Stimulated activated CD4-positive, alpha-beta T cell treated with anti-CD3 and anti-CD28 coated beads, Interleukin-1b, Interleukin-23, amount 100 ng/mL, for 4 hours (primary cell): ENCODE results near the gene MEAK7.
A peak's percentile ranks its signal among the peaks of the same experiment; 100 is the strongest.
"Not testable (repeated sequence)": the region's sequence is repeated elsewhere in the genome, so short reads cannot be mapped to it uniquely, and the experiment has no call there.

Experiments
- DNase-seq, 2 donors: peaks; one replicate each; pipeline ENCODE4 v3.0.0-alpha.2; 2020; ENCODE audit warnings: low read depth in 2 of 2

Gene MEAK7

DNA sequence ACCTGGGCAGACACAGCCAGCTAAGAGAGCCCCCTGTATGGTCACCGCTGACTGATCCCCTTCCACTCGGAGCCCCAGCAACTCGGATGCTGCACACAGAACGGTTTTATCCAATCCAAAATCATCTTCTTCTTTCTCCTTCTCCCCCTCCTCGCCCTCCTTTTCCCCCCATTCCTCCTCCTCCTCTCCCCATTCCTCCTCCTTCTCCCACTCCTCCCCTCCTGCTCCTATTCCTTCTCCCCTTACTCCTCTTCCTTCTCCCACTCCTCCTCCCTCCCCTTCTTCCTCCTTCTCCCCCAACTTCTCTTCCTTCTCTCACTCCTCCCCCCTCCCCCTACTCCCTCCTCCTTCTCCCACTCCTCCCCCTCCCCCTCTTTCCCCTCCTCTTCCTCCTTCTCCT lies 30.4 kb upstream of the MEAK7 start:
- DNase-seq = no peak

GRCh38 chr16:84532855-84533486 lies 28.5 kb upstream of the MEAK7 start:
- DNase-seq = no peak

DNA sequence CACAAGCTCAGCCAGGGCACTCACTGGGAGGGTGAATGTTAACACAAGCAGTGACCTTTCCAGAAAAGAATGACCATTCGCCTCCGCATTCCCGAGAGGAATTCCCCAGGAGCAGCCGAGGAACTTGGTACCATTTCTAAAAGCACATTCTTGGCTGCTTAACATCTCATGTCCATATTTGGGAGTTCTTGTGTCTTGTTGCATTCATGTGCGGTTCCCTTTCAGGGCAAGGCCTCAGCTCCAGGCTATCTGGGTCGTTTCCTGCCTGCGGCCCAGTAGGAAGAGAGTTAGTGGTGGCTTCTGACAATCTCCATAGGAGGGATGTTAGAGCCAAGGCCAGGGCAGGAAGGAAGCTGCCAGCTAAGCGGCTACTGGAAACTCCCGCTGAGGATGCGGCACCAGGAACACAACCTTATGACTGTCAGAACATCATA lies 27.8 kb upstream of the MEAK7 start:
- DNase-seq = no peak

- DNase-seq = no peak
Observed at GRCh38 chr16:84531671-84532111, 27.2 kb upstream of the MEAK7 start.

GRCh38 chr16:84530590-84530989 lies 26.1 kb upstream of the MEAK7 start:
- DNase-seq = no peak

DNA sequence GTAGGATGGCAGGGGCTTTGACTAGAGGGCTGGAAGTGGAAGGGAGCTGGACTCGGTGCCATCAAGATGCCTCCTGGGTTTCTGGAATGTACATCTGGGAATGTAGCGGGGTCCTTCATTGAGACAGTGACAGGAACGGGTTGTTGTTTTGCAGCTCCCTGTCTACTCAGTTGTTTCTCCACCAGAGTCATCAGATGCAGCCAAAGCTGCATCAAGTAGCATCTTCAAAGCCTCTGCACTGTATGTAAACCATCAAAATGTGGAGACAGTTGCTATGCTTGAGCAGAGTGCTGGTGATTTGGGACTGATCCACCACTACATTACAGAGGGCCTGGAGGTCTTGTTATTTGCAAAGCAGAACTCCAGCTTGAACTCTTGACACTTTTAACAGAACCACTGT lies 25.1 kb upstream of the MEAK7 start:
- no peak for DNase-seq

DNA sequence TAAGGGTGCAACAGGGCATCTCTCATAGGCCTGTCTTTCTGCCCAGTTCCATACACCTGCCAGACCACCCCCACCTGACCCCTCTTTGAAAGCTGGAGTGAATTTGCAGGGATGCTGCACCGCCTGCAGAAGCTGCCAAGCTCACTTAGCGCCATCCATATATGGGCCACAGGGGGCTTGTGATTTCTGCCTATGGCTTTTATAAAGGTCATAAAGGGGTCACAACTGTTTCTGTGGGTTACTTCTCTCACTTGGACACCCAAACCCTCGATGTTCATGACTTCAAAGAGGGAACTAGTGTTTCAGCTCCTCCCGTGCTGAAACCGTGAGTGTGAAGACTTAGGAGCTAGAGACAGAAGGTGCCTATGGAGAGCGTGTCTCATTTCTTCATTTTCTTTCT lies 23.9 kb upstream of the MEAK7 start:
- DNase-seq = no peak

DNA sequence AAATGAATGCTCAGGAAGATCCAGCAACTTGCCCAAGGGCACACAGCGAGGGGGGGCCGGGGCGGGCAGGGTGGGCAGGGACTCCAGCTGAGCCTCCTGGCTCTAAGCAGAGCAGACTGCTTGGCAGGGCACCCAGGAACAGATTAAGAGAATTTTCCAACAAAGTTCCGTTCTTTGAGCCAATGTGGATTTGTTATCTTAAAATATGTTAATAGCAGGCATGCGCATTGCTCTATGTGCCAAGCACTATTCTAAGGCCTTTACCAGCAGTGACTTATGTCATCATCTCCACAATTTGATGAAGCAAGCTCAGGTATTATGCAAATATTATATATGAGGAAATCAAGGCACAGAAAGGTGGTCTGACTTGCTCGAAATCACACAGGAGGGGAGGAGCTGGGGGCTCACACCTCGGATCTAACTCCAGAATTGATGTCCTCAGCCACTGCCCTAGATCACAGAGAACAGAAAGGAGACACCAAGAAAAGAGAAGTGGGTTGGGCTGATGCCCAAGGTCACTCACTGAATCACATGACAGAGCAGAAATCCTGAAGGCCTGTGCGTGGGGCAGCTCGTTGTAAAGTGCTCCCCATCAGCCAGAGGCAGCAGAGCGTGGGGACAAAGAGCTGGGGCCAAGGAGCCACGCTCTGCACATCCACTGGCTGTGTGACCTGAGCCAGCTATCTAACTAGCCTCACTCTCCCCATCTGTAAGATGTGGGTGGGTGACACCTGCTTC lies 23.2 kb upstream of the MEAK7 start:
- DNase-seq = no peak

DNA sequence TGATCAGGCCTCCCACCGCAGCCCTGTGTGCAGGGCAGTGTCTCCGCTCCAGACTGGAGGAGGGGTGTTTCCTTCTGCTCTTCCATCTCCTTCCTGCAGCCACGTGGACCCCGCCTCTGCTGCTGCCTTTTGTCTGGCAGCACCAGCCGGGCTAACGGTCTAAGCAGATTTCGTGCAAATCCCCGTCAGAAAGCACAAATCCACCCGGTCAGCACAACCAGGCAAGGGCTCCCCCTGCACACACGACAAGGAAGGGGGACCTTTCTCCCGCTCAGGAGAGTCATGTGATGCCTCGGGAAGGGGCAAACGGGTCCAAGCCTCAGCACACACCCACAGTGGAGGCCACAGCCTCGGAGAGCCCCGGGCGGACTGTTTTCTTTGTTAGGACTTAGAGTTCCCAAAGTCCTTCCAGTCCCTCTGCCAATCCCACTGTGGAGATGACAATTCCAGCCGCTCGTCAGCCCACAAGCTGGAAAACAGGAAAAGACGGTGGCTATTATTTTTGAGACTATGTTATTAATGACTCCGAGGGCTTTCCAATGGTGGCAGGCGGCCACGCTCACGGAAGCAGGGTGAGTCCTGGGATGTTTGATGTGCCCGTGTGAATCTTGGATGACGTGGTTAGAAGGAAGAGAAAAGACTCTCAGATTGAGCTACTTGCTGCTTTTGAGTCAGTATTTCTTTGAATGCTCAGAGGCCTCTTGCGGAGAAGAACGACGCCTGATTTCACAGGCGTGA lies 22.5 kb upstream of the MEAK7 start:
- DNase-seq = no peak

- not testable (repeated sequence) for DNase-seq
Observed at GRCh38 chr16:84524941-84525581, 20.6 kb upstream of the MEAK7 start.

DNA sequence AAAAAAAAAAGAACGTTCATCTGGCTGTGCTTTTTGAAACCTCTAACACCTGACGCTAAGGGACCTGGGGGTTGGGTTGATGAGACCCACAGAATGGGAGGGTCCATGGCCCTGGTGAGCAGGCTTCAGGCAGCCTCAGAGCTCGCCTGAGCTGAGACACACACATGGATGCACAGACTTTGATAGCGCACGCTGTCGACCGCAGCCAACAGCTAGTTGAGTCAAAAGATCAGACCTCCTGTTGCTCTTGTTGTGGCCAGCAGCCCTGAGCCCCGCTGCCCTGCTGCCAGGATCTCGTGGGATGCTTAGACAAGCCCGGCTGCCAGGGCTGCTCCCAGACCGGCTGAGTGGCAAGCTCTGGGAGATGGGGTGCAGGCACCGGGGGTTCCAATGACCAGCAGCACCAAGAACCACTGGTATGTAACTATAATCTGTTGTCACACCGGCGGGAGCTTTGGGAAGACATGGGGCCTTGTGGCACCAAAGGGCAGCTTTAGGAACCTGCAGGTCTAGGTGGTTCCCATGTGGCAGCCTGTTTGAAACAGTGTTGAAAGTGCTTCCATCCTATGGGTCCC lies 20.0 kb upstream of the MEAK7 start:
- DNase-seq = no peak

- no peak for DNase-seq
Observed at GRCh38 chr16:84521497-84521770, 17.0 kb upstream of the MEAK7 start.

GRCh38 chr16:84520725-84521496 lies 16.5 kb upstream of the MEAK7 start:
- DNase-seq = no peak

DNA sequence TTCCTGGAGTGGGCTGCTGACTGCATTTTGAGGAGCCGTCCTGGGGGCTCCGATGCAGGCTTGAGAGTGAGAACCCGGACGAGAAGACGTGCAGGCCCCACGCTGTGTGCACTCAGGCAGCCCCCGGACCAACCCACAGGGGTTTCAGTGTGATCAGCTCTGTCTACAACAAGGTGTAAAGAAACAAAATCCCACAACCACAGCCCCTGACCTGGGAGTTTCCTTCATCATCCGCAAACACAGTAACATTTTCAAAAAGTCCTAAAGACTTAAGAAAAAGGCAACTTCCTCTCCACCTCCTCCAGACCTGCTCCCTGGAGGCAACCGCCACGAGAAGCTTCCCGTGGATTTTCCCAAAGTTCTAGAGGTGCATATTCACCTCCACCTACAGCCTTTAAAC lies 15.4 kb upstream of the MEAK7 start:
- DNase-seq = no peak

DNA sequence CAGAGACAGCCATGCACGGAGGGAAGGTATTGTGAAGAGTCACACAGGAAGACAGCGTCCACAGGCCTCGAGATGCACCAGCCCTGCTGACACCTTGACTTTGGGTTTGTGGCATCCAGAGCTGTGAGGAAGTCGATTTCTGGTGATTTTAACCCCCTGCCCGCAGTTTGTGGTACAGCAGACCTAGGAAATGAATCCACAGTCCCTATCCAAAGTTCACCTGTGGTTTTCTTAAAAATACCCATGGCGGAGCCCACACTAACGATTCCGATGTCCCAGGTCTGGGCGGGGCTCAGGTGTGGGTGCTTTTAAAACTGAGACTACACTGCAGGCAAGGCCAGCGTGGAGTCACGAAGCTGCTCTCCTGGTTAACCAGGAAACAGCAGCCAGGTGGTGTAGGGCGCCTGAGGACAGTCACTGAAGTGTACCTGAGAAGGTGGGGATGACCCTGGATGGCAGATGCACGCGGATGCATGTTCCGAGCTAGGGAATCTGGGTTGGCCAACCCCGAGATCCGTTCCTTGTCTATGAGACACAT lies 14.4 kb upstream of the MEAK7 start:
- peak in 1 of 2 donors; percentile 28 for DNase-seq

DNA sequence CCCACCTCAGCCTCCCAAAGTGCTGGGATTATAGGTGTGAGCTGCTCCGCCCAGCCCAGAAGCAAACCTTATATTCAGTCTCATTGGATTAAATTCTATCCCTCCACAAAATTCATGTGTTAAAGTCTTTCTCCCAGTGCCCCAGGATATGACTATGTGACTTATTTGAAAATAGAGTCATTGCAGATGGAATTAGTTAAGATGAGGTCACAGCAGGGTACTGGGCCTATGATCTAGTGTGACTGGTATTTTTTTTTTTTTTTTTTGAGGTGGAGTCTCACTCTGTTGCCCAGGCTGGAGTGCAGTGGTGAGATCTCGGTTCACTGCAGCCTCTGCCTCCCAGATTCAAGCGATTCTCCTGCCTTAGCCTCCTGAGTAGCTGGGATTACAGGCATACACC lies 13.8 kb upstream of the MEAK7 start:
- not testable (repeated sequence) for DNase-seq

DNA sequence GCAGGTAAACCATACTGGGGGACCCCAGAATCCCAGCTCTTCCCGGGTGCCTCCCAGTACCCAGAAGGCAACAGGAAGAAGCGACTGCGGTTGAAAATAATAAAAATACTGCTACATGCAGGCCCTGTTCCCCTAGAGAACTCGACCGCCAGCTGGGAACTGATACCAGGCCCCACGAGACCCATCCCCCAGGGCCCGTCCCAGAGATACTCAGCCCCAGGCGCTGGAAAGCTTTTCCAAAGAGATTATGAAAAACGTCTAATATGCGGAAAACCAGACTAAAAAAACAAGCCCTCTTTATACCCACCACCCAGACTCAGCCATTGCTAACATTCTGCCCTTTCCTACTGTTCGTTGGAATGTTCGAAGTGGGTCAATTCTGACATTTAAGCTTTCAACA lies 12.9 kb upstream of the MEAK7 start:
- no peak for DNase-seq

DNA sequence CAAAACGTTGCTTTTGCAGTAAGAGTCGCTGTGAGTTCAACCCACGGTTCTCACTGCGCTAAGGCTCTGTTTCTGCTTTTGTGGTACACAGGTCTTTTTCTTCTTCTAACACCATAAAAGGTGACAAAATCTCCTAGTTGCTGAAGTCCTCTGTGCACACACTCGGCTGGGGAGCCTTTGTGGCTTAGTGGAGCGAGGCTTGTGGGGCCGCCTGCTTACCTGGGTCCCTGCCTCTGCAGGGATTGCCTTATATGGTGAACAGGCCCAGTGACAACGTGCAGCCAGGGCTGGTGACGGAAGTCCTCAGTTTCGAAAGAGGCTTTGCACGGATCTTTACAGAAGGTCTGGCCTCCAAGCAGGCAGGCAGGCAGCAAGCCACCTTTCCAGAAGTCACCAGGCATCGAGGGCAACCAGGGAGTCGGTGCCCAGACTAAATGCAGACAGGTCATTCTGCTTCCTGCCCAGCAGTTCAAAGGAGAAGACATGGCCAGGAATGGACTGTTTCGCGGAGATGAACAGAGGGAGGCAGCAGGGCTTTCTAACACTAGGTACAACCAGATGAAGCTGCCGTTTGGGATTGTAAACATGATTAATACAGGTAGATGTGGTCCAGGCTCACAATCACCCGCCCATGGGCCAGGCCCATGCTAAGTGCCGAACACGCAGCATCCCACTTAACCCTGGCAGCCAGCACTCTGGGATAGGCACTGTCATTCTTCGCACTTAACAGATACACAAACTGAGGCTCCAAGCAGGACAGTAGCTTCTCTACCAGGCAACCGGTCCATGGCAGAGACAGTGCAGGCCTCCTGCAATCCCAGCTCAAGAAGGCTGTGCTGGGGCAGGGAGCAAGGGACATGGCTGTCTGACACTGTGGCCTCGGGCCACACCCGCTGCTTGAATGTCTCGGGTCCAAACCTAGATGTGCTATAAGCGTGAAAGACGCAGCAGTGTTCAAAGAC lies 10.7 kb upstream of the MEAK7 start:
- DNase-seq = peak; percentile 57 to 65

- DNase-seq = no peak
Observed at GRCh38 chr16:84514295-84514873, 9.9 kb upstream of the MEAK7 start.

DNA sequence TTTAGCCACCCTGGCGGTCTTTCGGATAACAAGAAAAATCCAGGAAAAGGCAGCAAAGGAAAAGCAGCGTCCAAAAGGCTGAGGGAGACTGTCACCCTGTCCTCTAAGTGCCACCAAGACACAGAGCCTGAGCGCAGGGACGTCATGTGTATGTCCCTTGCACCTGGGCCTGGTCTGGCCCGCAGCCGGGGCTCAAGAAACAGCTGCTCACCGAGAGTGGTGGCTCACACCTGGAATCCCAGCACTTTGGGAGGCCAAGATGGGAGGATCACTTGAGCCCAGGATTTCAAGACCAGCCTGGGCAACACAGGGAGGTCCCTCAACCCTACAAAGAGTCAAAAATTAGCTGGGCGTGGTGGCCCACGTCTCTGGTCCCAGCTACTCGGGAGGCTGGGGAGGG lies 9.2 kb upstream of the MEAK7 start:
- no peak for DNase-seq
